SW480 (cell line): ENCODE data around the gene KLF15.
"Not testable (repeated sequence)": the region's sequence is repeated elsewhere in the genome, so short reads cannot be mapped to it uniquely, and the experiment has no call there.

ENCODE experiments used
- DNase-seq: peaks from one replicate; pipeline ENCODE4 v3.0.0-alpha.2; 2016; ENCODE audit warnings: low spot score

The KLF15 gene

GRCh38 chr3:126345641-126346460, 11.4 kb downstream of the KLF15 start:
- no peak for DNase-seq

GRCh38 chr3:126345231-126345630, 12.0 kb downstream of the KLF15 start:
- DNase-seq: no peak

- no peak for DNase-seq
Observed at GRCh38 chr3:126344380-126345041, 12.7 kb downstream of the KLF15 start.

GRCh38 chr3:126343649-126344035, 13.6 kb downstream of the KLF15 start:
- DNase-seq: no peak

- peak; percentile 37 for DNase-seq
Observed at GRCh38 chr3:126342991-126343648, 14.1 kb downstream of the KLF15 start.

- DNase-seq: no peak
Observed at GRCh38 chr3:126342211-126342610, 15.0 kb downstream of the KLF15 start.

GRCh38 chr3:126341755-126342150, 15.5 kb downstream of the KLF15 start:
- DNase-seq: no peak

- DNase-seq: no peak
Observed at GRCh38 chr3:126340943-126341754, 16.1 kb downstream of the KLF15 start.

GRCh38 chr3:126340596-126340942, 16.6 kb downstream of the KLF15 start:
- DNase-seq: no peak

- no peak for DNase-seq
Observed at GRCh38 chr3:126340081-126340511, 17.1 kb downstream of the KLF15 start.

- no peak for DNase-seq
Observed at GRCh38 chr3:126339466-126339865, 17.7 kb downstream of the KLF15 start.

- no peak for DNase-seq
Observed at GRCh38 chr3:126338790-126339288, 18.4 kb downstream of the KLF15 start.

GRCh38 chr3:126337980-126338651, 19.1 kb downstream of the KLF15 start:
- no peak for DNase-seq

GRCh38 chr3:126331812-126332336, 25.3 kb downstream of the KLF15 start:
- not testable (repeated sequence) for DNase-seq

- no peak for DNase-seq
Observed at GRCh38 chr3:126329927-126330725, 27.1 kb downstream of the KLF15 start.

GRCh38 chr3:126326629-126327028, 30.6 kb downstream of the KLF15 start:
- DNase-seq: no peak

GRCh38 chr3:126322181-126322967, 34.8 kb downstream of the KLF15 start:
- no peak for DNase-seq

GRCh38 chr3:126321490-126321889, 35.7 kb downstream of the KLF15 start:
- no peak for DNase-seq

GRCh38 chr3:126320517-126321293, 36.5 kb downstream of the KLF15 start:
- no peak for DNase-seq
